HEK293 (cell line): Measurements from ENCODE around the gene OLR1.

Experiments used
- CTCF ChIA-PET: fragments of 350-600 bp; formaldehyde crosslinking; extraction: SDS; loops from one replicate; lab custom pipeline; 2021; ENCODE audit warnings: antibody characterized with exemption; lab: Yijun Ruan, JAX
- POLR2A ChIA-PET: fragments of 300-600 bp; formaldehyde crosslinking; extraction: SDS; loops from one replicate; lab custom pipeline; 2020; ENCODE audit warnings: antibody characterized with exemption, inconsistent platforms; lab: Yijun Ruan, JAX
- H3K27ac ChIP-seq: fragments of 200-500 bp; sonication (Bioruptor generic); 2 replicates; pipeline ENCODE4 v1.5.1; 2014; ENCODE audit warnings: low read depth, low read length, control low read depth, inconsistent platforms; ENCODE audit errors: extremely low read depth
- H3K36me3 ChIP-seq, 2 experiments: fragments of 200-500 bp in 1 of 2; sonication (Bioruptor generic) in 1 of 2; 1 replicate in 1 of 2; 2 replicates in 1 of 2; pipeline ENCODE4 v1.5.1; 2014 to 2017; ENCODE audit warnings: inconsistent platforms in 2 of 2, low read length in 2 of 2; ENCODE audit not compliant: control insufficient read depth in 2 of 2, insufficient read depth in 1 of 2
- H3K4me1 ChIP-seq: fragments of 200-500 bp; sonication (Bioruptor generic); 2 replicates; pipeline ENCODE4 v1.5.1; 2014; ENCODE audit warnings: mild to moderate bottlenecking, low read length, inconsistent platforms; ENCODE audit not compliant: control insufficient read depth, insufficient read depth
- H3K4me3 ChIP-seq: 2 replicates; pipeline ENCODE4 v1.5.1; 2011; ENCODE audit warnings: low read depth, mild to moderate bottlenecking, control low read depth, low read length, moderate library complexity
- H3K9me3 ChIP-seq: fragments of 200-500 bp; sonication (Bioruptor generic); 2 replicates; pipeline ENCODE4 v1.5.1; 2014; ENCODE audit warnings: low read depth, low read length, inconsistent platforms; ENCODE audit not compliant: control insufficient read depth, insufficient read depth
- KLF8 ChIP-seq: fragments of 450-650 bp; formaldehyde crosslinking; IDR thresholded peaks from 2 replicates; pipeline ENCODE4 v1.5.1; 2016; ENCODE audit warnings: missing biosample characterization, missing genetic modification characterization
- ZNF785 ChIP-seq: fragments of 450-650 bp; formaldehyde crosslinking; IDR thresholded peaks from 2 replicates; pipeline ENCODE4 v1.5.1; 2016; ENCODE audit warnings: missing biosample characterization, missing genetic modification characterization
- TF ChIP-seq, protein P1 (sequence below): fragments of 450-650 bp; formaldehyde crosslinking; IDR thresholded peaks from 2 replicates; pipeline ENCODE4 v1.5.1; 2016; ENCODE audit warnings: missing biosample characterization, missing genetic modification characterization

Gene OLR1

DNA sequence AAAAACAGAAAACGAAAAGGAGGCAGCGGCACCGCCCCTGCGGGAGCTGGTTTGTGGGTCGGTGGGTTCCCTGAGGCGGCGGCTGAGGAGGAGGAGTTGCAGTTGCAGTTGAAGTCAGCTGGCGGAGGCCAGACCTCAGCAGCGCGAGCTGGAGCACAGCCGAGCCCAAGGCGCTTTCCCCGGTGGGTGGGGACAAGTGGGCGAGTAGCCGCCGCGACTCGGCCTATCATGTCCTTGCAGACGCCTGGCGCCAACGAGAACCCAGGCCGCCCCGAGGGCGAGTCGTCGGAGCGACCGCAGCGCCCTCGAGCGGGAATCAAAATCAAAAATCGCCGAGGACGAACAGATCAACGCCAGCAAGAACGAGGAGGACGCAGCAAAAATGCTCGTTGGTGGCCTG lies 60.5 kb downstream of the OLR1 start:
- Histone ChIP-seq H3K9me3 (no peaks in the 10 kb centered on the region), H3K27ac (no peak overlapping the region), H3K4me1 (no peaks in the 10 kb centered on the region), H3K36me3 (no peaks in the 10 kb centered on the region), H3K4me3 (no peak overlapping the region)
- no peak for TF ChIP-seq ZNF785
- TF ChIP-seq KLF8 (tag by site-specific recombination) = no peak
- ChIA-PET CTCF (no interaction called here), POLR2A (no interaction called here)

DNA sequence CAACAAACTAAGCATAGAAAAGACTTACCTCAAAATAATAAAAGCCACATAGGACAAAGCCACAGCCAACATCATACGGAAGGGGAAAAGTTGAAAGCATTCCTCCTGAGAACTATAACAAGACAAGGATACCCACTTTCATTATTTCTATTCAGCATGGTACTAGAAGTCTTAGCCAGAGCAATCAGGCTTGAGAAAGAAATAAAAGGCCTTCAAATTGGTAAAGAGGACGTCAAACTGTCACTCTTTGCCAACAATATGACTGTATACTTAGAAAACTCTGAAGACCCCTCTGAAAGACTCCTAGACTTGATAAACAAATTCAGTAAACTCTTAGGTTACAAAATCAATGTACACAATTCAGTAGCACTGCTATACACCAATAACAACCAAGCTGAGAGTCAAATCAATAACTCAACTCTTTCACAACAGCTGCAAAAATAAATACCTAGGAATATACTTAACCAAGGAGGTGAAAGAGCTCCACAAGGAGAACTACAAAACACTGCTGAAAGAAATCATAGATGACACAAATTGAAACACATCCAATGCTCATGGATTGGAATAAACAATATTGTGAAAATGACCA lies 61.6 kb downstream of the OLR1 start:
- Histone ChIP-seq H3K9me3 (no peaks in the 10 kb centered on the region), H3K36me3 (no peaks in the 10 kb centered on the region), H3K4me1 (no peaks in the 10 kb centered on the region), H3K27ac (no peak overlapping the region), H3K4me3 (no peak overlapping the region)
- CTCF ChIA-PET = no interaction called here
- POLR2A ChIA-PET = no interaction called here
- TF ChIP-seq, protein P1, sequence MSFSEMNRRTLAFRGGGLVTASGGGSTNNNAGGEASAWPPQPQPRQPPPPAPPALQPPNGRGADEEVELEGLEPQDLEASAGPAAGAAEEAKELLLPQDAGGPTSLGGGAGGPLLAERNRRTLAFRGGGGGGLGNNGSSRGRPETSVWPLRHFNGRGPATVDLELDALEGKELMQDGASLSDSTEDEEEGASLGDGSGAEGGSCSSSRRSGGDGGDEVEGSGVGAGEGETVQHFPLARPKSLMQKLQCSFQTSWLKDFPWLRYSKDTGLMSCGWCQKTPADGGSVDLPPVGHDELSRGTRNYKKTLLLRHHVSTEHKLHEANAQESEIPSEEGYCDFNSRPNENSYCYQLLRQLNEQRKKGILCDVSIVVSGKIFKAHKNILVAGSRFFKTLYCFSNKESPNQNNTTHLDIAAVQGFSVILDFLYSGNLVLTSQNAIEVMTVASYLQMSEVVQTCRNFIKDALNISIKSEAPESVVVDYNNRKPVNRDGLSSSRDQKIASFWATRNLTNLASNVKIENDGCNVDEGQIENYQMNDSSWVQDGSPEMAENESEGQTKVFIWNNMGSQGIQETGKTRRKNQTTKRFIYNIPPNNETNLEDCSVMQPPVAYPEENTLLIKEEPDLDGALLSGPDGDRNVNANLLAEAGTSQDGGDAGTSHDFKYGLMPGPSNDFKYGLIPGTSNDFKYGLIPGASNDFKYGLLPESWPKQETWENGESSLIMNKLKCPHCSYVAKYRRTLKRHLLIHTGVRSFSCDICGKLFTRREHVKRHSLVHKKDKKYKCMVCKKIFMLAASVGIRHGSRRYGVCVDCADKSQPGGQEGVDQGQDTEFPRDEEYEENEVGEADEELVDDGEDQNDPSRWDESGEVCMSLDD (tag by site-specific recombination) = no peak
- TF ChIP-seq KLF8 (tag by site-specific recombination) = no peak
